HG02610 (cell line): ENCODE results near the gene CLMP.
"Not testable (repeated sequence)": the region's sequence is repeated elsewhere in the genome, so short reads cannot be mapped to it uniquely, and the experiment has no call there.

ENCODE experiments used
- ATAC-seq: cut with Tn5 transposase; IDR thresholded peaks from one replicate; pipeline ENCODE4 v1.9.1; 2021; ENCODE audit warnings: mild to moderate bottlenecking, moderate library complexity; ENCODE audit not compliant: unreplicated experiment

CLMP gene

GRCh38 chr11:123218451-123218850 lies 23.4 kb upstream of the CLMP start:
- ATAC-seq = no peak

- ATAC-seq = no peak
Measured at GRCh38 chr11:123217897-123218296, 22.8 kb upstream of the CLMP start.

DNA sequence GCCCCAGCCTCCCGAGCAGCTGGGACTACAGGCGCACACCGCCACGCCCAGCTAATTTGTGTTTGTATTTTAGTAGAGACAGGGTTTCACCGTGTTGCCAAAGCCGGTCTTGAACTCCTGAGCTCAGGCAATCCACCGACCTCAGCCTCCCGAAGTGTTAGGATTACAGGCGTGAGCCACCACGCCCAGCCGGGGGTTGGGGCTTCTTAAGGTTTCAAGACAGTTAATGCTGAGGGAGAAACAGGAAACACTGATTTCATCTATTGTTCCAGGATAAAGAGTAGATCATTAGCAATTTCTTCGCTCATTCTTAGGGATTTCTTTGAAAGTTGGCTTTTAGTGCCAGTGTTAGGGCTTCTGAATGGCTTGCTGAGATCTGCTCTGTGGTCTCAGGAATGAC lies 21.2 kb upstream of the CLMP start:
- no peak for ATAC-seq

- no peak for ATAC-seq
Measured at GRCh38 chr11:123214940-123215339, 19.9 kb upstream of the CLMP start.

- no peak for ATAC-seq
Measured at GRCh38 chr11:123214396-123214795, 19.3 kb upstream of the CLMP start.

- no peak for ATAC-seq
Measured at GRCh38 chr11:123213307-123213771, 18.3 kb upstream of the CLMP start.

DNA sequence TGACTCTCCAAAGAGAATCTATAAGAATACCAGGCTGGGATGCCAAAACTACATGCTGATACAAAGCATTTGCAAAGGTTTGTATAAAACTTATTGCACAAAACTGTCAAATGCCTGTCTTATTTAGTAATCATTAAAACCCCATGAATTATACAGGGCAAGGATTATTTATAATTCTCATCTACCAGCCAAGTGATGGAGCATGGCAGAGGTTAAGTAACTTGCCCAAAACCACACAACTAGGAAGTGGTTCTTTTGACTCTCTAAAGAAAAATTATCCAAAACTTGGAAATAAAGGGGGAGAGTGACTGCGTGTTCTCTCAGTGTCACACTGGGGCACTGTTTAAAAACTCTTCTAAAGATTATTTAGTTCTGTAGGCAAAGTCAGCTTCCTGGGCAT lies 17.4 kb upstream of the CLMP start:
- no peak for ATAC-seq

- ATAC-seq = no peak
Measured at GRCh38 chr11:123211981-123212380, 16.9 kb upstream of the CLMP start.

DNA sequence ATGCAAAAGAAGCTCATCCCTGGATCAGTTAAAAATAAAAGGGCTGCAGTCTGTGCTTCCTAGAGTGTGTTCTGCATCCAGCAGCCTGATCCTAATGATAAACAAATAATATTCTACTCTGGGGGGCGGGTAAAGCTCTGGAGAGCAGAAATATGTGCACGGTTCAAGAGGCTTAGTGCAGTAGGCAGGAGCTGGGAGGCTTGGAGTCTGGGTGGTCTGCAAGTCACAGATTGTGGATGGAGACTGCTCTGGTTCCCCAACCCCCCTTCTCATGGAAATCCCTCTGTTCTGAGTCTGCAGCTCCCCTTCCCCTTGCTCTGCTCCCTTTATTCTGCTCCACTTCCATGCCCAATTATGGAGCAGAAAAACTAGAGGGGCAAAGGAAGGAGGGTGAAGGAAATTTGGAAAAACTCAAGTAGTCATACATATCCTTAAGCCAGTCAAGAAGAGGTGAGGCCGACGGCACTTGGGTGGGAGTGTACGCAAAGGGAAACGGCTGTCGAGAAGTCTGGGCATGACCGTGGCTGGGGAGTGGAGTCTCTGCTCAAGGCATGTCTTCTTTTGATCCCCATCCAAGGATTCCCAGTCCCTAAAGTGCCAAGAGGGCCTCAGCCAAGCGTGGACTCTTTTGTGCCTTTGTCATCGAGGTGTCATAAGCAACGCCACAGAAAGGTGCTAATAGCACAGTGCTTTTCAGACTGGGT lies 16.3 kb upstream of the CLMP start:
- ATAC-seq = no peak

GRCh38 chr11:123209591-123209990 lies 14.5 kb upstream of the CLMP start:
- no peak for ATAC-seq

GRCh38 chr11:123206791-123207434 lies 11.9 kb upstream of the CLMP start:
- ATAC-seq = no peak

GRCh38 chr11:123206055-123206454 lies 11.0 kb upstream of the CLMP start:
- ATAC-seq = not testable (repeated sequence)

DNA sequence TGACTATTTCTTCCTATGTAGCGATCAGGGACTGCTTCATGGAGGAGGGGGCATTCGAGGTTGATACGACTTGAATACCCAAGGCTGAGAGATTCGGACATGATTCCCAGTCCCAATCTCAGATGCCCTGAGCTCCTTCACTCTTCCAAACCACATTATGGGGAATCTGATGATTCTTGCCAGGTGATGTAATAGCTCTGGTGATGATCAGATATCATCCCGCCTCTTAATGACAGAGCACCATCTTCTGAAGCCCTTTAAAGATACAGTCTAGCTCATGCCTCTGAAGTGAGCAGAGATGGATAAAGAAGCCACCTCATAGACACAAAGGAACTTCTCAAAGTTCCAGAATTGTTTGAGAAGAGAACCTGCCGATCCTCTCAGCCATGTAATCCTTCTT lies 8.9 kb upstream of the CLMP start:
- no peak for ATAC-seq

DNA sequence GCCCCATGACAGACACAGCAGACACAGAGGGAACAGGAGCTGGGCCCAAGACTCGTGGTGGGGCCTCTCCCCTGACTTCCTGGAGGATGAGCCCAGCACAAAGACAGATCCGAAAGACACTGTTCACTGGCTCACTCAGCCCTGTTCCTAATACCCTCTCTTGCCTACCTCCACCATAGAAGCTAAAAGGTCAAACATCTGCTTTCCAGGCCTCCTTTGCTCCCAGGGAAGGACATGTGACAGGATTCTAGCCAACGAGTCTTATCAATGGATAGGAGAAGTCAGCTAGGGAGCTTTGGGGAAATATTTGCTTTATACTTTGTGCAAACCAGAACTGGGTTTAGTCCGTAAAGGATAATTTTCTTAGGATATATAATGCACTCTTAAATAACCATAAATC lies 8.4 kb upstream of the CLMP start:
- no peak for ATAC-seq

GRCh38 chr11:123202155-123203151 lies 7.4 kb upstream of the CLMP start:
- ATAC-seq = no peak

GRCh38 chr11:123200264-123200663 lies 5.2 kb upstream of the CLMP start:
- ATAC-seq = no peak

DNA sequence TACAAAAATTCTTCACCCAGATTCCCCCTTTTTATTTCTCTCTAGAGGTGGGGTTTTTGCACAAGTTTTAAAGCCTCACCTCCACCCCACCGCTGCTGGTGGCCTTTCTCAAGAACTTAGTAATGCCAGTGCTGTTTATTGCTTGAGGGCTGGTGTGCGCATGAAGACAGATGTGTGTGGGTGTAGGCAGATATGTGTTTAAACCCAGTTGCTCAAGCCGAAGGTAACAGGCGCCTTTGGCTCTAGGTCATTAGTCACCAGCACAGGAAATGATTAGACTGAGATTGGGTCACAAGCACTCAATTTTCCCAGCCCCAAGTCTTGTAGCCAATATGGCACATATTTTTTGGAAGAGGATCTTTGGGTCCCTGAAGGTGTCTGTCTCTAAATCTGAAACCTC lies 2.7 kb upstream of the CLMP start:
- no peak for ATAC-seq

DNA sequence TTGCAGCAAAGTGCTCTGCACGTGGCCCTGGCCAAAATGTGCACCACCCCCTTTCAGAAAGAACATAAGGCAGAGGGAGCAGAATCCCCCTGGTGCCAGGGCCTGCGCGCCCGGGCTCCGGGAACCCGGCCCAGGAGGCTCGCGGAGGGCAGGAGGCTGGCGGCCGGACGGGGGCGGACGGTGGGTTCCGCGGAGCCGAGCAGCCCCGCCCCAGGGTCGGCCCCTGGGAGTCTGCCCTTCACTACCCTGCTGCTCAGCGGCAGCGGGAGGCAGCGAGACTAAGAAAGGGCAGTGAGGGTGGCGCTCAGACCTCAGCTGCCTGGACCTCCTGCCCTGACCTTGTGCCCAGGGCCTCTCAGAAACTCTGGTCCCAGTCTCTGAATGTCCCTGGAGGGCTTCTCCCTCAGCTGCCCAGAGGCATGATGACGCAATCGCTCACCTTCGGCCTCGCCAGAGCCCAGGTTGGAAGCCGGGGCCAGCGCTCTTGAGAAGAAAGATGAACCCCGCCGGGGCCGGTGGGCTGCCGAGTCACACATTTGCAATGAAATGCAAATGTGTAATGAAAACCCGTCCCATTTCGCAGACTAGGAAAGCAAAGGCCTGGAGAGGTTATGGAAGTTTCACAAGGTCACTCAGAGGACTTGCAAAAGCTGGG lies 1.1 kb upstream of the CLMP start:
- no peak for ATAC-seq

- no peak for ATAC-seq
Measured at GRCh38 chr11:123194337-123195187, 486 bp downstream of the CLMP start.

DNA sequence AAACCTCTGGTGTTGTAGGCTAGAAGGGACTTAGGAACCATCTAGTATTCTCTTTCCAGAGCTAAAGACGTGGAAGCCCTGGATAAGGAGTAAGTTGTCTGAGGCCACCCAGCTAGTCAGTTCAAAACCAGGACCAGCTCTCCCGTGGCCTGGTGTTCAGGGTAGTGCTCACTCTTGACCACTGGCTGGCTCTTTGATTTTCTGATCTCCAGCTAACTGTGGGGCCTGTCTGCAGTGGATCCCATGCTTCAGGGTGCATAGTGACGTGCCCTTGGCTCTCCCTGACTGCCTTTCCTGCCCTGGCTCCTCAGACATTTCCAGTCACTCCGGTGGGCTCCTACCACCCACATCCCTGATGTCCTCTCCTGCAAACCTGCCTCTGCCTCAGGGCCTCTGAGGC lies 1.3 kb downstream of the CLMP start:
- ATAC-seq = no peak
